ENCODE measurements around the gene ZDHHC7. TPM values are rescaled to one million over a fixed set of nuclear protein-coding genes. Genes with fewer than 3 reads are reported as not detected.

Gene ZDHHC7
- total RNA-seq, 1 experiment from 2014 or later: 39.9 TPM

DNA sequence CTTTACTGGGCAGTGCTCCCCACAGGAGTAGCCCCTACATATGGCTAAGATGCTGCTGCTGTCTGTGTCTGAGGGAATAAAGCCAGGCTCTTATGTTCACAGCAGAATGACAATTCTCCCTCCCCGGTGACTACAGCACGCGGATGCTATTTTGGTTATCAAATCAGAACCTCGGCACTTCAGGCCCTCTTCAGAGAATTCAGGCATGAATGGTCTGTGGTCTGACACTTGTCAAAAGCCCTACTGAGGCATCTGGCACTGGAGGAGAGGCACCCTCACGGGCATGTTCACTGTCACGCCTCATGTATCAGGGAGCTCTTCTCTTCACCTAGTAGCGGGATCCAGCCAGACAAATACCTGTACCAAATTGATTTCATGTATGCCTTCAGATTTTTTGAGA is 46.6 kb upstream of the ZDHHC7 start:
- TF ChIP-seq EGR1 (IDR thresholded peaks at IDR 0.05; ENCODE audit: low read depth): no peak
- DNase-seq (ENCODE audit: low read depth, low spot score) (no peak), ATAC-seq (no peak)
- Histone ChIP-seq H3K4me2 (ENCODE audit: low read length) (no peak overlapping the region; the same call in 1 of the 2 replicates), H2AFZ (ENCODE audit: low read depth, low read length, poor library complexity, severe bottlenecking) (no peak overlapping the region), H3K9me3 (ENCODE audit: control insufficient read depth in 1 of 2, insufficient read depth in 1 of 2, low read depth in 1 of 2, low read length in 2 of 2) (no peaks in the 10 kb centered on the region), H3K9ac (ENCODE audit: low read length) (no peak overlapping the region), H3K36me3 (ENCODE audit: control insufficient read depth in 1 of 2, insufficient read depth in 2 of 2, low read length in 2 of 2) (no peaks in the 10 kb centered on the region), H3K27ac (ENCODE audit: low read depth, low read length) (no peak overlapping the region), H3K4me3 (replicated peaks in 1 of 2; ENCODE audit: low read depth in 1 of 2, low read length in 2 of 2) (no peak overlapping the region), H3K79me2 (ENCODE audit: insufficient read depth, low read length) (no peaks in the 10 kb centered on the region), H3K27me3 (ENCODE audit: insufficient read depth, low read length) (no peaks in the 10 kb centered on the region), H4K20me1 (ENCODE audit: insufficient read depth) (no peaks in the 10 kb centered on the region), H3K9me2 (ENCODE audit: insufficient read depth) (no peaks in the 10 kb centered on the region), H3K4me1 (ENCODE audit: control insufficient read depth in 1 of 2, insufficient read depth in 2 of 2, low read length in 2 of 2) (peaks cover 2 to 14% of the 10 kb centered on the region in 2 experiments; a peak in 2 of 4 replicates)
- intact Hi-C loops (cut with micrococcal nuclease): no loop called here
- POLR2A ChIA-PET: no interaction called here
- RAD21 ChIA-PET (ENCODE audit: low non-redundant PET in 1 of 2, low total read pairs in 2 of 2, uncharacterized antibody in 2 of 2, unreplicated experiment in 2 of 2): no interaction called here
- CTCF ChIA-PET: interaction anchor here (0.8 to 1.9 kb wide), 7 partner anchors 8 to 29 kb away, joined by 3 to 6 read pairs (median 4); no protein-coding TSS in a partner anchor
- no TSS peak for BruUV-seq (replicated peaks)

- H3K27ac ChIP-seq (ENCODE audit: low read depth, low read length): no peak overlapping the region
- no peak overlapping the region for H3K9ac ChIP-seq (ENCODE audit: low read length)
- no peak overlapping the region for H2AFZ ChIP-seq (ENCODE audit: low read depth, low read length, poor library complexity, severe bottlenecking)
- peak overlapping the region; percentile 5; the same call in 1 of the 2 replicates for H3K4me2 ChIP-seq (ENCODE audit: low read length)
- BruUV-seq (replicated peaks): no TSS peak
- no peaks in the 10 kb centered on the region for H3K9me2 ChIP-seq (ENCODE audit: insufficient read depth)
- no peaks in the 10 kb centered on the region for H3K9me3 ChIP-seq (ENCODE audit: control insufficient read depth in 1 of 2, insufficient read depth in 1 of 2, low read depth in 1 of 2, low read length in 2 of 2)
- no peaks in the 10 kb centered on the region for H3K79me2 ChIP-seq (ENCODE audit: insufficient read depth, low read length)
- intact Hi-C loops (cut with micrococcal nuclease): no loop called here
- ChIA-PET CTCF (interaction anchor here (0.8 to 1.9 kb wide), 7 partner anchors 8 to 29 kb away, joined by 3 to 6 read pairs (median 4); no protein-coding TSS in a partner anchor), POLR2A (no interaction called here), RAD21 (ENCODE audit: low non-redundant PET in 1 of 2, low total read pairs in 2 of 2, uncharacterized antibody in 2 of 2, unreplicated experiment in 2 of 2) (no interaction called here)
- H3K27me3 ChIP-seq (ENCODE audit: insufficient read depth, low read length): no peaks in the 10 kb centered on the region
- DNase-seq (ENCODE audit: low read depth, low spot score) (peak; percentile 19), ATAC-seq (peak; percentile 100)
- H3K36me3 ChIP-seq (ENCODE audit: control insufficient read depth in 1 of 2, insufficient read depth in 2 of 2, low read length in 2 of 2): no peaks in the 10 kb centered on the region
- no peak overlapping the region for H3K4me3 ChIP-seq (replicated peaks in 1 of 2; ENCODE audit: low read depth in 1 of 2, low read length in 2 of 2)
- TF ChIP-seq ELF1 (IDR thresholded peaks at IDR 0.05; ENCODE audit: borderline replicate concordance, low read depth) (no peak), RAD21 (IDR thresholded peaks at IDR 0.05; ENCODE audit: low read depth) (peak; percentile 52; the same call in 1 of the 2 replicates)
- TF ChIP-seq, protein P1, sequence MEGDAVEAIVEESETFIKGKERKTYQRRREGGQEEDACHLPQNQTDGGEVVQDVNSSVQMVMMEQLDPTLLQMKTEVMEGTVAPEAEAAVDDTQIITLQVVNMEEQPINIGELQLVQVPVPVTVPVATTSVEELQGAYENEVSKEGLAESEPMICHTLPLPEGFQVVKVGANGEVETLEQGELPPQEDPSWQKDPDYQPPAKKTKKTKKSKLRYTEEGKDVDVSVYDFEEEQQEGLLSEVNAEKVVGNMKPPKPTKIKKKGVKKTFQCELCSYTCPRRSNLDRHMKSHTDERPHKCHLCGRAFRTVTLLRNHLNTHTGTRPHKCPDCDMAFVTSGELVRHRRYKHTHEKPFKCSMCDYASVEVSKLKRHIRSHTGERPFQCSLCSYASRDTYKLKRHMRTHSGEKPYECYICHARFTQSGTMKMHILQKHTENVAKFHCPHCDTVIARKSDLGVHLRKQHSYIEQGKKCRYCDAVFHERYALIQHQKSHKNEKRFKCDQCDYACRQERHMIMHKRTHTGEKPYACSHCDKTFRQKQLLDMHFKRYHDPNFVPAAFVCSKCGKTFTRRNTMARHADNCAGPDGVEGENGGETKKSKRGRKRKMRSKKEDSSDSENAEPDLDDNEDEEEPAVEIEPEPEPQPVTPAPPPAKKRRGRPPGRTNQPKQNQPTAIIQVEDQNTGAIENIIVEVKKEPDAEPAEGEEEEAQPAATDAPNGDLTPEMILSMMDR (IDR thresholded peaks at IDR 0.05 in 2 of 3, conservative IDR thresholded peaks at IDR 0.05 in 1 of 3; ENCODE audit: borderline replicate concordance in 1 of 3, insufficient read depth in 1 of 3, low read depth in 2 of 3, low read length in 2 of 3): peak; percentile 34 to 81 (median 81); a peak in 5 of 6 replicates
- H4K20me1 ChIP-seq (ENCODE audit: insufficient read depth): no peaks in the 10 kb centered on the region
- peaks cover 2 to 9% of the 10 kb centered on the region in 2 experiments; a peak in 2 of 4 replicates for H3K4me1 ChIP-seq (ENCODE audit: control insufficient read depth in 1 of 2, insufficient read depth in 2 of 2, low read length in 2 of 2)
Observed at GRCh38 chr16:85057212-85057889, 46.0 kb upstream of the ZDHHC7 start.
